Naive thymus-derived CD8-positive, alpha-beta T cell (primary cell): ENCODE measurements around the gene CARD18. TPM values are rescaled to one million over a fixed set of nuclear protein-coding genes. Genes with fewer than 3 reads are reported as not detected.

Experiments used
- ATAC-seq, 2 donors: fragments of 150-1000 bp; cut with Tn5 transposase in 1 of 2; sonication (Bioruptor Pico), chemical (Tn5 transposase) in 1 of 2; 1 replicate in 1 of 2; 2 replicates in 1 of 2; pipeline ENCODE4 v1.10.0; 2021; ENCODE audit warnings: mild to moderate bottlenecking in 2 of 2, moderate library complexity in 2 of 2
- POLR2A ChIA-PET: fragments of 350-600 bp; sonication (Branson Sonifier 250); formaldehyde crosslinking; loops from one replicate; lab custom pipeline; 2021; ENCODE audit warnings: antibody characterized with exemption; lab: Charles Lee
- DNase-seq, 10 donors: peaks; one replicate each; pipeline versions ENCODE4 v3.0.0 to v3.0.0-alpha.2; 2020 to 2022
- H3K27ac Mint-ChIP-seq, 10 donors: one replicate each; pipeline ENCODE4 v1.8.0; 2020 to 2022; ENCODE audit warnings: mild to moderate bottlenecking in 10 of 10, mixed read lengths in 10 of 10, moderate library complexity in 4 of 10, inconsistent platforms in 1 of 10
- H3K27me3 Mint-ChIP-seq, 5 donors: one replicate each; pipeline ENCODE4 v1.8.0; 2021 to 2022; ENCODE audit warnings: mixed read lengths in 5 of 5
- H3K36me3 Mint-ChIP-seq, 3 donors: one replicate each; pipeline ENCODE4 v1.8.0; 2020 to 2022; ENCODE audit warnings: mixed read lengths in 3 of 3, mild to moderate bottlenecking in 2 of 3, inconsistent platforms in 1 of 3
- H3K4me1 Mint-ChIP-seq, 4 donors: one replicate each; pipeline ENCODE4 v1.8.0; 2021 to 2022; ENCODE audit warnings: mixed read lengths in 4 of 4
- H3K4me3 Mint-ChIP-seq, 10 donors: one replicate each; pipeline ENCODE4 v1.8.0; 2020 to 2022; ENCODE audit warnings: mild to moderate bottlenecking in 10 of 10, mixed read lengths in 10 of 10, moderate library complexity in 6 of 10, inconsistent platforms in 1 of 10
- H3K9me3 Mint-ChIP-seq, 9 donors: one replicate each; pipeline ENCODE4 v1.8.0; 2020 to 2022; ENCODE audit warnings: mixed read lengths in 9 of 9, mild to moderate bottlenecking in 3 of 9, inconsistent platforms in 1 of 9, moderate library complexity in 1 of 9
- polyA plus RNA-seq, 3 donors: library from polyadenylated mRNA; unstranded; fragments of 300-500 nt; fragmentation: Illumina TruSeq; gene quantifications; one replicate each; pipeline ENCODE4 v1.2.3, GENCODE V29; 2021
- total RNA-seq, 8 experiments: library from RNA in 2 of 8; stranded (reverse) in 2 of 8; gene quantifications; one replicate each; pipeline ENCODE4 v1.2.3 and lab custom pipeline; 2021 to 2026

CARD18 gene
- not detected for total RNA-seq
- not detected for polyA plus RNA-seq
- total RNA-seq (lab: John Stamatoyannopoulos, UW), result 0 to 0.17 (median 0) reads per million in 6 experiments

- peaks cover 0 to 9% (median 0%) of the 10 kb centered on the region in 9 donors for H3K9me3 Mint-ChIP-seq
- POLR2A ChIA-PET, result no interaction called here
- no peak within 1 kb of the TSS for H3K27ac Mint-ChIP-seq
- DNase-seq, result no peak
- peaks cover 0 to 5% (median 3%) of the 10 kb centered on the region in 5 donors for H3K27me3 Mint-ChIP-seq
- peaks cover 0 to 4% (median 2%) of the 10 kb centered on the region in 3 donors for H3K36me3 Mint-ChIP-seq
- ATAC-seq, result no peak
- H3K4me3 Mint-ChIP-seq, result no peak within 1 kb of the TSS
- no peaks in the 10 kb centered on the region for H3K4me1 Mint-ChIP-seq
Measured at GRCh38 chr11:105139669-105140068, at the start of gene CARD18. Gene CARD18 (minus strand): TSS chr11:105139769. CDS start chr11:105139726, 43 bp downstream.

GRCh38 chr11:105183987-105184386, 44.4 kb upstream of the CARD18 start:
- H3K27me3 Mint-ChIP-seq, result peaks cover 0 to 10% (median 2%) of the 10 kb centered on the region in 5 donors
- POLR2A ChIA-PET, result no interaction called here
- H3K4me1 Mint-ChIP-seq, result no peaks in the 10 kb centered on the region
- H3K9me3 Mint-ChIP-seq, result no peaks in the 10 kb centered on the region
- no peak for ATAC-seq
- no peak overlapping the region for H3K4me3 Mint-ChIP-seq
- peaks cover 0 to 8% (median 0%) of the 10 kb centered on the region in 3 donors for H3K36me3 Mint-ChIP-seq
- no peak for DNase-seq
- no peak overlapping the region for H3K27ac Mint-ChIP-seq

- peaks cover 0 to 8% (median under 1%) of the 10 kb centered on the region in 3 donors for H3K36me3 Mint-ChIP-seq
- POLR2A ChIA-PET, result no interaction called here
- H3K4me1 Mint-ChIP-seq, result no peaks in the 10 kb centered on the region
Measured at GRCh38 chr11:105183426-105183825, 43.9 kb upstream of the CARD18 start.

GRCh38 chr11:105181521-105181920, 42.0 kb upstream of the CARD18 start:
- Mint-ChIP-seq H3K4me1 (no peaks in the 10 kb centered on the region), H3K36me3 (peaks cover 0 to 13% (median 1%) of the 10 kb centered on the region in 3 donors), H3K4me3 (no peak overlapping the region), H3K9me3 (no peaks in the 10 kb centered on the region), H3K27ac (no peak overlapping the region), H3K27me3 (peaks cover 0 to 10% (median 5%) of the 10 kb centered on the region in 5 donors)
- no peak for DNase-seq
- POLR2A ChIA-PET, result no interaction called here
- no peak for ATAC-seq

More at GRCh38 chr11:105183426-105183825, 43.9 kb upstream of the CARD18 start:
- DNase-seq, result no peak
- Mint-ChIP-seq H3K4me3 (no peak overlapping the region), H3K27ac (no peak overlapping the region), H3K9me3 (no peaks in the 10 kb centered on the region), H3K27me3 (peaks cover 0 to 10% (median 4%) of the 10 kb centered on the region in 5 donors)
- no peak for ATAC-seq

GRCh38 chr11:105181100-105181499, 41.5 kb upstream of the CARD18 start:
- H3K27ac Mint-ChIP-seq, result no peak overlapping the region
- no peak overlapping the region for H3K4me3 Mint-ChIP-seq
- POLR2A ChIA-PET, result no interaction called here
- ATAC-seq (no peak), DNase-seq (no peak)
- H3K9me3 Mint-ChIP-seq, result no peaks in the 10 kb centered on the region
- peaks cover 0 to 10% (median 5%) of the 10 kb centered on the region in 5 donors for H3K27me3 Mint-ChIP-seq
- H3K4me1 Mint-ChIP-seq, result no peaks in the 10 kb centered on the region
- peaks cover 0 to 13% (median 1%) of the 10 kb centered on the region in 3 donors for H3K36me3 Mint-ChIP-seq

- Mint-ChIP-seq H3K9me3 (no peaks in the 10 kb centered on the region), H3K4me1 (no peaks in the 10 kb centered on the region), H3K27me3 (peaks cover 0 to 10% (median 5%) of the 10 kb centered on the region in 5 donors), H3K27ac (no peak overlapping the region), H3K36me3 (peaks cover 0 to 13% (median 1%) of the 10 kb centered on the region in 3 donors), H3K4me3 (no peak overlapping the region)
- no peak for DNase-seq
- POLR2A ChIA-PET, result no interaction called here
- no peak for ATAC-seq
Measured at GRCh38 chr11:105179542-105180278, 40.1 kb upstream of the CARD18 start.

GRCh38 chr11:105177658-105178057, 38.1 kb upstream of the CARD18 start:
- peaks cover 0 to 5% (median 1%) of the 10 kb centered on the region in 3 donors for H3K36me3 Mint-ChIP-seq
- no peak overlapping the region for H3K27ac Mint-ChIP-seq

GRCh38 chr11:105168457-105168856, 28.9 kb upstream of the CARD18 start:
- no peak for ATAC-seq
- POLR2A ChIA-PET, result no interaction called here

More at GRCh38 chr11:105177658-105178057, 38.1 kb upstream of the CARD18 start:
- ATAC-seq, result no peak
- Mint-ChIP-seq H3K9me3 (peaks cover 0 to 2% (median 0%) of the 10 kb centered on the region in 9 donors), H3K4me3 (no peak overlapping the region), H3K27me3 (peaks cover 0 to 5% (median 2%) of the 10 kb centered on the region in 5 donors), H3K4me1 (no peaks in the 10 kb centered on the region)
- DNase-seq, result no peak
- POLR2A ChIA-PET, result no interaction called here

GRCh38 chr11:105167244-105167643, 27.7 kb upstream of the CARD18 start:
- peaks cover 0 to 3% (median 0%) of the 10 kb centered on the region in 5 donors for H3K27me3 Mint-ChIP-seq
- peaks cover 0 to 5% (median 0%) of the 10 kb centered on the region in 3 donors for H3K36me3 Mint-ChIP-seq
- H3K27ac Mint-ChIP-seq, result no peak overlapping the region
- POLR2A ChIA-PET, result no interaction called here
- ATAC-seq (no peak), DNase-seq (no peak)
- peaks cover under 1 to 22% (median 9%) of the 10 kb centered on the region in 9 donors for H3K9me3 Mint-ChIP-seq
- H3K4me1 Mint-ChIP-seq, result no peaks in the 10 kb centered on the region
- H3K4me3 Mint-ChIP-seq, result no peak overlapping the region

More at GRCh38 chr11:105168457-105168856, 28.9 kb upstream of the CARD18 start:
- peaks cover 3 to 28% (median 11%) of the 10 kb centered on the region in 9 donors for H3K9me3 Mint-ChIP-seq
- H3K4me3 Mint-ChIP-seq, result no peak overlapping the region
- no peaks in the 10 kb centered on the region for H3K4me1 Mint-ChIP-seq
- H3K27ac Mint-ChIP-seq, result no peak overlapping the region
- DNase-seq, result no peak
- H3K27me3 Mint-ChIP-seq, result peaks cover 0 to 3% (median 0%) of the 10 kb centered on the region in 5 donors
- peaks cover 0 to 9% (median 0%) of the 10 kb centered on the region in 3 donors for H3K36me3 Mint-ChIP-seq

- ATAC-seq (no peak), DNase-seq (no peak)
- Mint-ChIP-seq H3K36me3 (no peaks in the 10 kb centered on the region), H3K4me1 (no peaks in the 10 kb centered on the region), H3K27ac (no peak overlapping the region), H3K4me3 (no peak overlapping the region), H3K9me3 (no peaks in the 10 kb centered on the region), H3K27me3 (peaks cover 0 to 2% (median 0%) of the 10 kb centered on the region in 5 donors)
- POLR2A ChIA-PET, result no interaction called here
Measured at GRCh38 chr11:105164208-105164607, 24.6 kb upstream of the CARD18 start.

GRCh38 chr11:105162506-105162905, 22.9 kb upstream of the CARD18 start:
- no peaks in the 10 kb centered on the region for H3K9me3 Mint-ChIP-seq
- no peaks in the 10 kb centered on the region for H3K36me3 Mint-ChIP-seq
- H3K27ac Mint-ChIP-seq, result no peak overlapping the region
- peaks cover 0 to 2% (median 0%) of the 10 kb centered on the region in 5 donors for H3K27me3 Mint-ChIP-seq
- H3K4me1 Mint-ChIP-seq, result no peaks in the 10 kb centered on the region
- no peak for ATAC-seq
- DNase-seq, result no peak
- no peak overlapping the region for H3K4me3 Mint-ChIP-seq
- POLR2A ChIA-PET, result no interaction called here

- no peak for DNase-seq
- no peak overlapping the region for H3K4me3 Mint-ChIP-seq
- no peak for ATAC-seq
- no peak overlapping the region for H3K27ac Mint-ChIP-seq
- H3K27me3 Mint-ChIP-seq, result peaks cover 0 to 10% (median 2%) of the 10 kb centered on the region in 5 donors
- H3K36me3 Mint-ChIP-seq, result no peaks in the 10 kb centered on the region
- H3K4me1 Mint-ChIP-seq, result no peaks in the 10 kb centered on the region
- POLR2A ChIA-PET, result no interaction called here
- no peaks in the 10 kb centered on the region for H3K9me3 Mint-ChIP-seq
Measured at GRCh38 chr11:105158436-105158835, 18.9 kb upstream of the CARD18 start.

- Mint-ChIP-seq H3K27ac (no peak overlapping the region), H3K9me3 (no peaks in the 10 kb centered on the region), H3K36me3 (no peaks in the 10 kb centered on the region), H3K4me3 (no peak overlapping the region), H3K4me1 (no peaks in the 10 kb centered on the region), H3K27me3 (peaks cover 0 to 10% (median 0%) of the 10 kb centered on the region in 5 donors)
- ATAC-seq (no peak), DNase-seq (no peak)
- POLR2A ChIA-PET, result no interaction called here
Measured at GRCh38 chr11:105156720-105157119, 17.2 kb upstream of the CARD18 start.
